HEK293 (cell line): ENCODE data around the gene PTPRN2.

Source experiments
- CTCF ChIA-PET: fragments of 350-600 bp; formaldehyde crosslinking; extraction: SDS; loops from one replicate; lab custom pipeline; 2021; ENCODE audit warnings: antibody characterized with exemption; lab: Yijun Ruan, JAX
- POLR2A ChIA-PET: fragments of 300-600 bp; formaldehyde crosslinking; extraction: SDS; loops from one replicate; lab custom pipeline; 2020; ENCODE audit warnings: antibody characterized with exemption, inconsistent platforms; lab: Yijun Ruan, JAX
- H3K27ac ChIP-seq: fragments of 200-500 bp; sonication (Bioruptor generic); 2 replicates; pipeline ENCODE4 v1.5.1; 2014; ENCODE audit warnings: low read depth, low read length, control low read depth, inconsistent platforms; ENCODE audit errors: extremely low read depth
- H3K36me3 ChIP-seq, 2 experiments: fragments of 200-500 bp in 1 of 2; sonication (Bioruptor generic) in 1 of 2; 1 replicate in 1 of 2; 2 replicates in 1 of 2; pipeline ENCODE4 v1.5.1; 2014 to 2017; ENCODE audit warnings: inconsistent platforms in 2 of 2, low read length in 2 of 2; ENCODE audit not compliant: control insufficient read depth in 2 of 2, insufficient read depth in 1 of 2
- H3K4me1 ChIP-seq: fragments of 200-500 bp; sonication (Bioruptor generic); 2 replicates; pipeline ENCODE4 v1.5.1; 2014; ENCODE audit warnings: mild to moderate bottlenecking, low read length, inconsistent platforms; ENCODE audit not compliant: control insufficient read depth, insufficient read depth
- H3K4me3 ChIP-seq: 2 replicates; pipeline ENCODE4 v1.5.1; 2011; ENCODE audit warnings: low read depth, mild to moderate bottlenecking, control low read depth, low read length, moderate library complexity
- H3K9me3 ChIP-seq: fragments of 200-500 bp; sonication (Bioruptor generic); 2 replicates; pipeline ENCODE4 v1.5.1; 2014; ENCODE audit warnings: low read depth, low read length, inconsistent platforms; ENCODE audit not compliant: control insufficient read depth, insufficient read depth
- BCL6B ChIP-seq: fragments of 450-650 bp; formaldehyde crosslinking; IDR thresholded peaks from 2 replicates; pipeline ENCODE4 v1.5.1; 2017; ENCODE audit warnings: missing biosample characterization, missing genetic modification characterization
- FEZF1 ChIP-seq: fragments of 450-650 bp; formaldehyde crosslinking; IDR thresholded peaks from 2 replicates; pipeline ENCODE4 v1.5.1; 2016; ENCODE audit warnings: missing biosample characterization, missing genetic modification characterization
- KLF16 ChIP-seq: fragments of 450-650 bp; formaldehyde crosslinking; IDR thresholded peaks from 2 replicates; pipeline ENCODE4 v1.5.1; 2017; ENCODE audit warnings: missing biosample characterization, missing genetic modification characterization
- KLF9 ChIP-seq: fragments of 450-650 bp; formaldehyde crosslinking; IDR thresholded peaks from 2 replicates; pipeline ENCODE4 v1.5.1; 2016; ENCODE audit warnings: missing biosample characterization, missing genetic modification characterization, low read depth
- ZIC2 ChIP-seq: fragments of 450-650 bp; formaldehyde crosslinking; IDR thresholded peaks from 2 replicates; pipeline ENCODE4 v1.5.1; 2016; ENCODE audit warnings: missing biosample characterization, missing genetic modification characterization
- ZNF184 ChIP-seq: fragments of 450-650 bp; IDR thresholded peaks from 2 replicates; pipeline ENCODE4 v1.5.1; 2018; ENCODE audit warnings: missing biosample characterization, mild to moderate bottlenecking, missing genetic modification characterization
- ZNF214 ChIP-seq: fragments of 450-650 bp; formaldehyde crosslinking; IDR thresholded peaks from 2 replicates; pipeline ENCODE4 v1.5.1; 2017; ENCODE audit warnings: missing biosample characterization, mild to moderate bottlenecking, missing genetic modification characterization, borderline replicate concordance
- ZNF350 ChIP-seq: fragments of 450-650 bp; formaldehyde crosslinking; IDR thresholded peaks from 2 replicates; pipeline ENCODE4 v1.5.0; 2017; ENCODE audit warnings: missing biosample characterization, mild to moderate bottlenecking, missing genetic modification characterization
- ZNF354C ChIP-seq: fragments of 450-650 bp; formaldehyde crosslinking; IDR thresholded peaks from 2 replicates; pipeline ENCODE4 v1.5.1; 2016; ENCODE audit warnings: missing biosample characterization, missing genetic modification characterization, low read depth, borderline replicate concordance
- ZNF423 ChIP-seq: fragments of 450-650 bp; formaldehyde crosslinking; IDR thresholded peaks from 2 replicates; pipeline ENCODE4 v1.5.1; 2016; ENCODE audit warnings: missing biosample characterization, missing genetic modification characterization
- ZNF48 ChIP-seq: fragments of 450-650 bp; formaldehyde crosslinking; IDR thresholded peaks from 2 replicates; pipeline ENCODE4 v1.5.1; 2016; ENCODE audit warnings: missing biosample characterization, missing genetic modification characterization
- ZNF510 ChIP-seq: fragments of 450-650 bp; formaldehyde crosslinking; IDR thresholded peaks from 2 replicates; pipeline ENCODE4 v1.5.1; 2018; ENCODE audit warnings: mild to moderate bottlenecking, missing genetic modification characterization, missing biosample characterization; ENCODE audit not compliant: insufficient replicate concordance
- ZNF530 ChIP-seq: fragments of 450-650 bp; formaldehyde crosslinking; IDR thresholded peaks from 2 replicates; pipeline ENCODE4 v1.5.1; 2016; ENCODE audit warnings: low read depth, missing biosample characterization, missing genetic modification characterization
- ZNF561 ChIP-seq: fragments of 450-650 bp; IDR thresholded peaks from 2 replicates; pipeline ENCODE4 v1.5.1; 2018; ENCODE audit warnings: missing biosample characterization, missing genetic modification characterization, borderline replicate concordance
- ZNF585B ChIP-seq: fragments of 450-650 bp; formaldehyde crosslinking; IDR thresholded peaks from 2 replicates; pipeline ENCODE4 v1.5.1; 2016; ENCODE audit warnings: missing biosample characterization, missing genetic modification characterization
- ZNF704 ChIP-seq: fragments of 450-650 bp; formaldehyde crosslinking; IDR thresholded peaks from 2 replicates; pipeline ENCODE4 v1.5.1; 2016; ENCODE audit warnings: missing biosample characterization, missing genetic modification characterization
- ZNF707 ChIP-seq: fragments of 450-650 bp; formaldehyde crosslinking; IDR thresholded peaks from 2 replicates; pipeline ENCODE4 v1.5.1; 2016; ENCODE audit warnings: missing biosample characterization, missing genetic modification characterization
- ZNF777 ChIP-seq: fragments of 450-650 bp; formaldehyde crosslinking; IDR thresholded peaks from 2 replicates; pipeline ENCODE4 v1.5.1; 2017; ENCODE audit warnings: missing biosample characterization, missing genetic modification characterization, borderline replicate concordance
- ZNF791 ChIP-seq: fragments of 450-650 bp; formaldehyde crosslinking; IDR thresholded peaks from 2 replicates; pipeline ENCODE4 v1.5.1; 2016; ENCODE audit warnings: missing biosample characterization, missing genetic modification characterization
- TF ChIP-seq, protein P1 (sequence below): fragments of 450-650 bp; formaldehyde crosslinking; IDR thresholded peaks from 2 replicates; pipeline ENCODE4 v1.5.1; 2017; ENCODE audit warnings: missing biosample characterization, missing genetic modification characterization
- TF ChIP-seq, protein P2 (sequence below): sonication (generic); formaldehyde crosslinking; IDR thresholded peaks from 2 replicates; pipeline ENCODE4 v1.8.1; 2022; ENCODE audit warnings: mild to moderate bottlenecking, moderate library complexity, missing genetic modification reagents
- TF ChIP-seq, protein P3 (sequence below): fragments of 450-650 bp; formaldehyde crosslinking; IDR thresholded peaks from 2 replicates; pipeline ENCODE4 v1.5.1; 2016; ENCODE audit warnings: missing biosample characterization, missing genetic modification characterization

Gene PTPRN2

GRCh38 chr7:157554393-157555238 lies 1033.0 kb downstream of the PTPRN2 start:
- no peak for TF ChIP-seq ZNF354C (tag by site-specific recombination)
- Histone ChIP-seq H3K27ac (no peak overlapping the region), H3K4me1 (no peaks in the 10 kb centered on the region), H3K36me3 (no peaks in the 10 kb centered on the region), H3K4me3 (no peak overlapping the region), H3K9me3 (no peaks in the 10 kb centered on the region)
- ChIA-PET CTCF (interaction anchor here (0.6 kb wide), 1 partner anchor 20 kb away, joined by 3 read pairs; no protein-coding TSS in a partner anchor), POLR2A (no interaction called here)

- Histone ChIP-seq H3K4me3 (no peak overlapping the region), H3K27ac (no peak overlapping the region)
- CTCF ChIA-PET, result no interaction called here
- TF ChIP-seq, protein P1, sequence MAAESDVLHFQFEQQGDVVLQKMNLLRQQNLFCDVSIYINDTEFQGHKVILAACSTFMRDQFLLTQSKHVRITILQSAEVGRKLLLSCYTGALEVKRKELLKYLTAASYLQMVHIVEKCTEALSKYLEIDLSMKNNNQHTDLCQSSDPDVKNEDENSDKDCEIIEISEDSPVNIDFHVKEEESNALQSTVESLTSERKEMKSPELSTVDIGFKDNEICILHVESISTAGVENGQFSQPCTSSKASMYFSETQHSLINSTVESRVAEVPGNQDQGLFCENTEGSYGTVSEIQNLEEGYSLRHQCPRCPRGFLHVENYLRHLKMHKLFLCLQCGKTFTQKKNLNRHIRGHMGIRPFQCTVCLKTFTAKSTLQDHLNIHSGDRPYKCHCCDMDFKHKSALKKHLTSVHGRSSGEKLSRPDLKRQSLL, result no peak
- TF ChIP-seq ZNF184 (tag by site-specific recombination) (no peak), ZNF585B (tag by site-specific recombination) (no peak), KLF16 (tag by site-specific recombination) (no peak), ZNF777 (tag by site-specific recombination) (no peak), ZNF530 (no peak), ZNF707 (tag by site-specific recombination) (no peak), BCL6B (tag by site-specific recombination) (no peak), FEZF1 (no peak), ZNF350 (tag by site-specific recombination) (no peak), KLF9 (tag by site-specific recombination) (no peak), ZNF561 (no peak), ZNF214 (tag by site-specific recombination) (no peak), ZNF791 (tag by site-specific recombination) (no peak)
- TF ChIP-seq, protein P2, sequence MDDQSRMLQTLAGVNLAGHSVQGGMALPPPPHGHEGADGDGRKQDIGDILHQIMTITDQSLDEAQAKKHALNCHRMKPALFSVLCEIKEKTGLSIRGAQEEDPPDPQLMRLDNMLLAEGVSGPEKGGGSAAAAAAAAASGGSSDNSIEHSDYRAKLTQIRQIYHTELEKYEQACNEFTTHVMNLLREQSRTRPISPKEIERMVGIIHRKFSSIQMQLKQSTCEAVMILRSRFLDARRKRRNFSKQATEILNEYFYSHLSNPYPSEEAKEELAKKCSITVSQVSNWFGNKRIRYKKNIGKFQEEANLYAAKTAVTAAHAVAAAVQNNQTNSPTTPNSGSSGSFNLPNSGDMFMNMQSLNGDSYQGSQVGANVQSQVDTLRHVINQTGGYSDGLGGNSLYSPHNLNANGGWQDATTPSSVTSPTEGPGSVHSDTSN (CRISPR knock-in tag), result no peak
- TF ChIP-seq, all 188 proteins: peak for 0
- Histone ChIP-seq H3K36me3 (no peaks in the 10 kb centered on the region), H3K9me3 (no peaks in the 10 kb centered on the region), H3K4me1 (no peaks in the 10 kb centered on the region)
- POLR2A ChIA-PET, result no interaction called here
These were observed 1034.4 kb downstream of the PTPRN2 start for GRCh38 chr7:157553256-157553655.

GRCh38 chr7:157552295-157552993 lies 1035.2 kb downstream of the PTPRN2 start:
- H3K36me3 ChIP-seq, result no peaks in the 10 kb centered on the region
- H3K4me1 ChIP-seq, result no peaks in the 10 kb centered on the region
- CTCF ChIA-PET, result interaction anchor here (0.7 kb wide), 1 partner anchor 118 kb away, joined by 3 read pairs; no protein-coding TSS in a partner anchor
- H3K9me3 ChIP-seq, result no peaks in the 10 kb centered on the region
- no peak overlapping the region for H3K4me3 ChIP-seq
- H3K27ac ChIP-seq, result no peak overlapping the region
- POLR2A ChIA-PET, result no interaction called here
- TF ChIP-seq ZNF510 (tag by site-specific recombination) (no peak), ZNF704 (tag by site-specific recombination) (no peak), ZNF48 (tag by site-specific recombination) (no peak), ZIC2 (tag by site-specific recombination) (no peak), ZNF423 (no peak)
- TF ChIP-seq, protein P3, sequence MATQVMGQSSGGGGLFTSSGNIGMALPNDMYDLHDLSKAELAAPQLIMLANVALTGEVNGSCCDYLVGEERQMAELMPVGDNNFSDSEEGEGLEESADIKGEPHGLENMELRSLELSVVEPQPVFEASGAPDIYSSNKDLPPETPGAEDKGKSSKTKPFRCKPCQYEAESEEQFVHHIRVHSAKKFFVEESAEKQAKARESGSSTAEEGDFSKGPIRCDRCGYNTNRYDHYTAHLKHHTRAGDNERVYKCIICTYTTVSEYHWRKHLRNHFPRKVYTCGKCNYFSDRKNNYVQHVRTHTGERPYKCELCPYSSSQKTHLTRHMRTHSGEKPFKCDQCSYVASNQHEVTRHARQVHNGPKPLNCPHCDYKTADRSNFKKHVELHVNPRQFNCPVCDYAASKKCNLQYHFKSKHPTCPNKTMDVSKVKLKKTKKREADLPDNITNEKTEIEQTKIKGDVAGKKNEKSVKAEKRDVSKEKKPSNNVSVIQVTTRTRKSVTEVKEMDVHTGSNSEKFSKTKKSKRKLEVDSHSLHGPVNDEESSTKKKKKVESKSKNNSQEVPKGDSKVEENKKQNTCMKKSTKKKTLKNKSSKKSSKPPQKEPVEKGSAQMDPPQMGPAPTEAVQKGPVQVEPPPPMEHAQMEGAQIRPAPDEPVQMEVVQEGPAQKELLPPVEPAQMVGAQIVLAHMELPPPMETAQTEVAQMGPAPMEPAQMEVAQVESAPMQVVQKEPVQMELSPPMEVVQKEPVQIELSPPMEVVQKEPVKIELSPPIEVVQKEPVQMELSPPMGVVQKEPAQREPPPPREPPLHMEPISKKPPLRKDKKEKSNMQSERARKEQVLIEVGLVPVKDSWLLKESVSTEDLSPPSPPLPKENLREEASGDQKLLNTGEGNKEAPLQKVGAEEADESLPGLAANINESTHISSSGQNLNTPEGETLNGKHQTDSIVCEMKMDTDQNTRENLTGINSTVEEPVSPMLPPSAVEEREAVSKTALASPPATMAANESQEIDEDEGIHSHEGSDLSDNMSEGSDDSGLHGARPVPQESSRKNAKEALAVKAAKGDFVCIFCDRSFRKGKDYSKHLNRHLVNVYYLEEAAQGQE (tag by site-specific recombination), result no peak
